GM21515 (cell line): ENCODE measurements around the gene CDYL.
A peak's percentile ranks its signal among the peaks of the same experiment; 100 is the strongest.

Source experiments
- ATAC-seq: cut with Tn5 transposase; IDR thresholded peaks from one replicate; pipeline ENCODE4 v1.9.1; 2021; ENCODE audit not compliant: unreplicated experiment

Gene CDYL

GRCh38 chr6:4776131-4776492 lies at the start of gene CDYL:
Gene CDYL (plus strand): TSS chr6:4776404. CDS start chr6:4776784, 380 bp downstream.
- ATAC-seq = peak; percentile 60

GRCh38 chr6:4726645-4727044 lies 49.6 kb upstream of the CDYL start:
- no peak for ATAC-seq

- ATAC-seq = no peak
Measured at GRCh38 chr6:4727217-4727616, 49.0 kb upstream of the CDYL start.

- ATAC-seq = no peak
Measured at GRCh38 chr6:4727671-4728435, 48.4 kb upstream of the CDYL start.

GRCh38 chr6:4728436-4728769 lies 47.8 kb upstream of the CDYL start:
- no peak for ATAC-seq

- no peak for ATAC-seq
Measured at GRCh38 chr6:4728926-4729325, 47.3 kb upstream of the CDYL start.

- no peak for ATAC-seq
Measured at GRCh38 chr6:4731996-4732395, 44.2 kb upstream of the CDYL start.

- ATAC-seq = no peak
Measured at GRCh38 chr6:4732691-4733315, 43.4 kb upstream of the CDYL start.

- ATAC-seq = no peak
Measured at GRCh38 chr6:4736371-4736873, 39.8 kb upstream of the CDYL start.

- ATAC-seq = no peak
Measured at GRCh38 chr6:4740032-4740431, 36.2 kb upstream of the CDYL start.

GRCh38 chr6:4743062-4743461 lies 33.1 kb upstream of the CDYL start:
- ATAC-seq = no peak

- ATAC-seq = no peak
Measured at GRCh38 chr6:4743926-4744325, 32.3 kb upstream of the CDYL start.

- no peak for ATAC-seq
Measured at GRCh38 chr6:4747588-4747987, 28.6 kb upstream of the CDYL start.

- ATAC-seq = no peak
Measured at GRCh38 chr6:4751823-4752464, 24.3 kb upstream of the CDYL start.

- ATAC-seq = no peak
Measured at GRCh38 chr6:4756247-4756646, 20.0 kb upstream of the CDYL start.

GRCh38 chr6:4759997-4760396 lies 16.2 kb upstream of the CDYL start:
- no peak for ATAC-seq

- ATAC-seq = no peak
Measured at GRCh38 chr6:4760773-4761172, 15.4 kb upstream of the CDYL start.

- no peak for ATAC-seq
Measured at GRCh38 chr6:4762294-4762693, 13.9 kb upstream of the CDYL start.

- ATAC-seq = no peak
Measured at GRCh38 chr6:4763921-4764320, 12.3 kb upstream of the CDYL start.

GRCh38 chr6:4768815-4769214 lies 7.4 kb upstream of the CDYL start:
- no peak for ATAC-seq

GRCh38 chr6:4772750-4773149 lies 3.5 kb upstream of the CDYL start:
- no peak for ATAC-seq

GRCh38 chr6:4773181-4773580 lies 3.0 kb upstream of the CDYL start:
- ATAC-seq = no peak
